Fibroblast of mammary gland (primary cell): ENCODE results near the gene OR52N2.

Experiments used
- DNase-seq: peaks from one replicate; pipeline ENCODE4 v3.0.0-alpha.2; 2010; ENCODE audit warnings: low read depth
- H3K4me3 ChIP-seq: 2 replicates; pipeline ENCODE4 v1.5.1; 2011; ENCODE audit warnings: low read depth, mild to moderate bottlenecking, low read length, moderate library complexity; ENCODE audit not compliant: control insufficient read depth
- TF ChIP-seq, protein P1 (sequence below): conservative IDR thresholded peaks from 2 replicates; pipeline ENCODE4 v1.5.1; 2011; ENCODE audit warnings: low read depth, low read length, inconsistent platforms; ENCODE audit not compliant: control insufficient read depth, insufficient read depth

Gene OR52N2

GRCh38 chr11:5809122-5809519, 397 bp downstream of the OR52N2 start:
- DNase-seq: peak; percentile 2
- peak overlapping the region; percentile 56 for H3K4me3 ChIP-seq
- TF ChIP-seq, protein P1, sequence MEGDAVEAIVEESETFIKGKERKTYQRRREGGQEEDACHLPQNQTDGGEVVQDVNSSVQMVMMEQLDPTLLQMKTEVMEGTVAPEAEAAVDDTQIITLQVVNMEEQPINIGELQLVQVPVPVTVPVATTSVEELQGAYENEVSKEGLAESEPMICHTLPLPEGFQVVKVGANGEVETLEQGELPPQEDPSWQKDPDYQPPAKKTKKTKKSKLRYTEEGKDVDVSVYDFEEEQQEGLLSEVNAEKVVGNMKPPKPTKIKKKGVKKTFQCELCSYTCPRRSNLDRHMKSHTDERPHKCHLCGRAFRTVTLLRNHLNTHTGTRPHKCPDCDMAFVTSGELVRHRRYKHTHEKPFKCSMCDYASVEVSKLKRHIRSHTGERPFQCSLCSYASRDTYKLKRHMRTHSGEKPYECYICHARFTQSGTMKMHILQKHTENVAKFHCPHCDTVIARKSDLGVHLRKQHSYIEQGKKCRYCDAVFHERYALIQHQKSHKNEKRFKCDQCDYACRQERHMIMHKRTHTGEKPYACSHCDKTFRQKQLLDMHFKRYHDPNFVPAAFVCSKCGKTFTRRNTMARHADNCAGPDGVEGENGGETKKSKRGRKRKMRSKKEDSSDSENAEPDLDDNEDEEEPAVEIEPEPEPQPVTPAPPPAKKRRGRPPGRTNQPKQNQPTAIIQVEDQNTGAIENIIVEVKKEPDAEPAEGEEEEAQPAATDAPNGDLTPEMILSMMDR: no peak

GRCh38 chr11:5809905-5810795, 1.4 kb downstream of the OR52N2 start:
- no peak for DNase-seq
- TF ChIP-seq, protein P1: no peak
- no peak overlapping the region for H3K4me3 ChIP-seq

- TF ChIP-seq, protein P1: no peak
- no peak overlapping the region for H3K4me3 ChIP-seq
- DNase-seq: no peak
These were observed 6.8 kb downstream of the OR52N2 start for GRCh38 chr11:5815534-5815933.

- H3K4me3 ChIP-seq: no peak overlapping the region
- TF ChIP-seq, protein P1: no peak
- DNase-seq: no peak
These were observed 9.6 kb downstream of the OR52N2 start for GRCh38 chr11:5818245-5818886.

GRCh38 chr11:5831196-5831829, 22.6 kb downstream of the OR52N2 start:
- DNase-seq: no peak
- no peak overlapping the region for H3K4me3 ChIP-seq
- TF ChIP-seq, protein P1: no peak

DNA sequence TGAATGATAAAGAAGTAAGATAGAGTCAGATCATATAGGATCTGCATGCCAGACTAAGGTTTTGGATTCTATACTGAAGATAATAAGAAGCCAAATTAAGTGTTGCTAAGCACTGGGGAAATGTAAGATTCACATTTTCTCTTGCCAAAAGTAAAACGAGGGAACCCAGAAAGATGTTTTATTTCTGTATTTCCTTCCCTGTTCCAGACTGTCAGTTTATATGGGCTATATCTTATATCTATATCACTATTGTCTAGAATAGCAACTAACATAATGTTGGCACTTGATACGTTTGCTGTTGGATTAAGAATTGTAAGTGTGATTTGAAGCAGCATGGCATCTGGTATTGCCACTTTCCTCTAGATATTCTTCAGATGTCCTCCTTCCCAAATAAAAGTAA, 24.7 kb downstream of the OR52N2 start:
- H3K4me3 ChIP-seq: no peak overlapping the region
- DNase-seq: no peak
- TF ChIP-seq, protein P1: no peak
